Stimulated activated CD8-positive, alpha-beta memory T cell treated with anti-CD3 and anti-CD28 coated beads, Interleukin-15, amount 100 ng/mL, for 24 hours (primary cell): ENCODE measurements around the gene CARD11.
"Not testable (repeated sequence)": the region's sequence is repeated elsewhere in the genome, so short reads cannot be mapped to it uniquely, and the experiment has no call there.

Experiments used
- DNase-seq: peaks from one replicate; pipeline ENCODE4 v3.0.0-alpha.2; 2020; ENCODE audit warnings: low read depth

Gene CARD11

DNA sequence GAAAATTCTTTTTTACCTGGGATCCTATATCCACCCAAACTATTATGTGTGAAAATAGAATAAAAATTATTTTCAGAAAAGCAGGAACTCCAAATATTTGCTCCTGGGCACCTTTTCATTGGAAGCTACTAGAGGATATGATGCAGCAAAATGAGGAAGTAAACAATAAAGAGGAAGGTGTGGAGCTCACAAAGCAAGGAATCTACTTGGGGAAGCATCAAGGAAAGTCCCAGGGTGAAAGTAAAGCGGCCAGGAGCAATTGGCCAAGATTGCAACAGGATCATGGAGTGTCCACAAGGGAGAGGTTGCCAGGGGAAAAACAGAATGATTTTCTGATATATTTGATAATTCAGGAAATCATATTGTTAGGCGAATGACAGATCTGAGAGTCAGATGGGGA lies 80.8 kb downstream of the CARD11 start:
- no peak for DNase-seq

DNA sequence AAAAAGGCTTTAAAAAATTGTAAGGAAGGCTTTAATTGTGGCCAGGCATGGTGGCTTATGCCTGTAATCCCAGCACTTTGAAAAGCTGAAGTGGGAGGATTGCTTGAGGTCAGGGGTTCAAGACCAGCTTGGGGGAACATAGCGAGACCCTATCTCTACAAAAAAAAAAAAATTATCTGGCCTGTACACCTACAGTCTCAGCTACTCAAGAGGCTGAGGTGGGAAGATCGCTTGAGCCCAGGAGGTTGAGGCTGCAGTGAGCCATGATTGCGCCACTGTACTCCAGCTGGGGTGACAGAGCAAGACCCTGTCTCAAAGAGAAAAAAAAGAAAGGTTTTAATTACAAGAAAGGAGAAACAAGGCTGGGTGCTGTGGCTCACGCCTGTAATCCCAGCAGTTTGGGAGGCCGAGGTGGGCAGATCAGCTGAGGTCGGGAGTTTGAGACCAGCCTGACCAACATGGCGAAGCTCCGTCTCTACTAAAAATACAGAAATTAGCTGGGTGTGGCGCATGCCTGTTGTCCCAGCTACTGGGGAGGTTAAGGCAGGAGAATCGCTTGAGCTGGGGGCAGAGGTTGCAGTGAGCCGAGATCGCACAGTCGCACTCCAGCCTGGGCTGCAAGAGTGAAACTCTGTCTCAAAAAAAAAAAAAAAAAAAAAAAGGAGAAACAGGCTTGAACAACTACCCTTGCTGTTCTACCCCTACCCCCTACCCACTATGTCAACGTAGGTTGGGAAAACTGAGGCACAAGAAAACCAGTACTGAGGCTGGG lies 83.7 kb downstream of the CARD11 start:
- no peak for DNase-seq

DNA sequence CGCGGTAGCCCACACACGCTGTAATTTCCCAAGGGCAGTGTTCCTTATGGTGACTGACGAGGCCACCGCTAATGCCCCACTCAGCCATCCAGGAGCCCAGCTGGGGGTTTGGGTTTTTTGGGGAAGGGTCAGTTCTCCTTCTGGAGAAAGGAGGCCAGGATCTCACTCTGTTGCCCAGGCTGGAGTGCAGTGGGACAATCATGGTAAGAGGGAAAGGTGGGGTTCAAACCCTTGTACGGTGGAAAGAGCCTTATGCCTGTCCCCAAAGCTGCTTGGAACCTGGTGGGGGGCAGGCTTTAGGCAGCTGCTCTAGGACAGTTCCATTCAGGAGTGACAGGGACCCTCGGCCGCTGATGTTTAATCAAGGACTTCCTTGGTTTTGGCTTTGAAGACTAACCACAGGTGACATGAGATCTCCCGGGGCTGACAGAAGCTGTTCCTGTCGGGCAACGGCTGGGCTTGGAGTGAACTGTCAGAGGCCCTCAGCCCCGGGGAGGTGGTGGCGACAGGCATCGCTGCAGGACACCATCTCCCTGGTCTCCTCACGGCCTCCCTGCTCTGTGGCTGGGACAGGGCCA lies 84.5 kb downstream of the CARD11 start:
- DNase-seq = no peak

DNA sequence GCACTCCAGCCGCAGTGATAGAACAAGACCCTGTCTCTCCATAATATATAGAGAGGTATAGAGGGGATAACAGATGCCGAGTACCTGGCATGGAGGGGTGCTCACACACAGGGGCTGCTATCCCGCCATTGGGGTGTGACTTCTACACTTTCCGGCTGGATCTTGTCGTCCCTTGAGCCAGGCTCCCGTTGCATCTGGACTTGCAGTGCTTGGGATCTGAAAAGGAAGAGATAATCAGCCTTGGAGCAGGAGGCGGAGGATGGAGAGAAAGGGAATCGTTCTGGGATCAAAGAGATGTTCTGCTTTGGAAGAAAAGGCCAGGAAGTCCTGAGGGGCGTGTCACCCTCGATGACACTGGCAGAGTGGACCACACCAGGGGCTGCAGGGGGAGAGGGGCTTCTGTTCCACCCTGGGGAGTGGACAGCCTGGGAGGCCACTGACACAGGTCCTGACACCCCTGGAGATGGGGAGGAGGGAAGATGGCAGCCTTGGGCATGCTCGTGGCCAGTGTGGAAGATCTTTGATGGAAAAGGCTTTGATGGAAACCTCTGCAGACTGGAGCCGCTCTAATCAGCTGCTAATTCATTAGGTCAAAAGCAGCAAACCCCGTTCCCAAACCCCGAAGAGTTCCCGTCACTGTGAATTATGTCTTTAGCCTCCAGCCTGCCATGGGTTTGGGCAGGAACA lies 85.1 kb downstream of the CARD11 start:
- no peak for DNase-seq

DNA sequence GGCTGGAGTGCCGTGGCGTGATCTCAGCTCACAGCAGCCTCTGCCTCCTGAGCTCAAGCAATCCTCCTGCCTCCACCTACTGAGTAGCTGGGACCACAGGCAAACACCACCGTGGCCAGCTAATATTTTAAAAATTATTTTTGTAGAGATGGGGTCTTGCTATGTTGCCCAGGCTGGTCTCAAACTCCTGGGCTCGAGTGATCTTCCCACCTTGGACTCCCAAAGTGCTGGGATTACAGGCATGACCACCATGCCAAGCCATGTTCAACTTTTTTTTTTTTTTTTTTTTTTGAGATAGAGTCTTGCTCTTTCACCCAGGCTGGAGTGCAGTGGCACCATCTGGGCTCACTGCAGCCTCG lies 86.3 kb downstream of the CARD11 start:
- DNase-seq = not testable (repeated sequence)

DNA sequence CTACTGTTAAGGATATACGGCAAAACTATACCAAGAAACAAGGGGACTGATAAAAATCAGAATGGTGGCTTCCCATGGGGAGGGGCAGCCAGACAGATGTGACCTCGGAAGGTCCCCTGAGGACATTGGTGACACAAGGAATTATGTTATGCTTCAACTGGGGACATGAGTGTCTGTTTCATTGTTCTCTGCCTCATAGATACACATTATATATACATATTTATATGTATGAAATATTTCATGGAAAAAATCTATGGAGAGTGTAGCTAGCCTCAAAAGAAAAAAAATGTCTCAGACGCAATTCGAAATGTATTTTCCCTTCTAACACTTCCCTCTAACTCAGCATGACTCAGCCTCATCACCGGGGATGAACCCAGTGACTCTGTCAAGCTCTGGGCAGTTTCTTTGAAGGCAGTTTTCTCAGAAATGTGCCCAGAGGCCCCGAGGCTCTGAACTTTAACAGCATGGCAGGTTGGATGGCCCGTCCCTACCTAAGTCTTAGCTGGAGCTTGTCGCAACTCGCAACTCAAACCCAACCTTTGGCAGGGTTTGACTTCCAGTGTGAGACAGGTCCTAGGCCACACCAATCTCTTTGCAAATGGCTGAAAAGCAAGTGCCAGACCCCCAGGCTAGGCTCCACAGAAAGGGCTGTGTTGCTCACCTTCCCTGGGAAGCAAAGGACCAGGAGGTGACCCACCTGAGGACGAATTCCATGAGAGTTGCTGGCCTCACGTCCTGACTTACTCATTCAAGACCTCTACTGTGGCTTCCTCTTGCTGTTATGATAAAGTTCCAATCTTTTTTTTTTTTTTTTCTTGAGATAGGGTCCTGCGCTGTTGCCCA lies 86.9 kb downstream of the CARD11 start:
- DNase-seq = no peak

DNA sequence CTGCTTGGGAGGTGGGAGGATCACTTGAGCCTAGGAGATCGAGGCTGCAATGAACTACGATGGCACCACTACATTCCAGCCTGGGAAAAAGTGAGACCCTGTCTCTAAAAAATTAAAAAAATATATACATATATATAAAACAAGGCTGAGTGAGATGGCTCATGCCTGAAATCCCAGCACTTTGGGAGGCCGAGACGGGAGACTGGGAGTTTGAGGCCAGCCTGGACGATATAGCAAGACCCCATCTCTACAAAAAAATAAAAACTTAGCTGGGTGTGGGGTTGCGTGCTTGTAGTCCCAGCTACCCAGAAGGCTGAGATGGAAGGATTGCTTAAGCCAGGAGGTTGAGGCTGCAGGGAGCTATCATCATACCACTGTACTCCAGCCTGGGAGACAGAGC lies 87.6 kb downstream of the CARD11 start:
- DNase-seq = no peak

DNA sequence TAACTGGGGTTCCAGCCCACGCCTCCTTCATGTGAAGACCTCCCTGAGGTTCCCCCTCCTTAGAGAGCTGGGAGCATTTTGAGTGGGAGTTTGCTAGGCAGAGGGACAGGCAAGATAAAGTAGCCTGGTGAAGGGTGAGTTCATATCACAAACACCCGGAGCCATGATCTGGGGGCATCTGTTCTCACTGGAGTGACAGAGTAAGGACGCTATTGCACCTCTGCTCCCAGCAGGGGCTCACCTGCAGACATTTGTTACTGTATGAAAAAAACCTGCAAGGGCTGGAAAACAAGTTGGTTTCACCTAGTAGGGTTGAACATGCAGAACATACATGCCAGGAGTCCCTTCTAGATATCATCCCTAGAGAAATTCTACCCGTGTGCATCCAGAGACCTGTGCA lies 88.4 kb downstream of the CARD11 start:
- no peak for DNase-seq

DNA sequence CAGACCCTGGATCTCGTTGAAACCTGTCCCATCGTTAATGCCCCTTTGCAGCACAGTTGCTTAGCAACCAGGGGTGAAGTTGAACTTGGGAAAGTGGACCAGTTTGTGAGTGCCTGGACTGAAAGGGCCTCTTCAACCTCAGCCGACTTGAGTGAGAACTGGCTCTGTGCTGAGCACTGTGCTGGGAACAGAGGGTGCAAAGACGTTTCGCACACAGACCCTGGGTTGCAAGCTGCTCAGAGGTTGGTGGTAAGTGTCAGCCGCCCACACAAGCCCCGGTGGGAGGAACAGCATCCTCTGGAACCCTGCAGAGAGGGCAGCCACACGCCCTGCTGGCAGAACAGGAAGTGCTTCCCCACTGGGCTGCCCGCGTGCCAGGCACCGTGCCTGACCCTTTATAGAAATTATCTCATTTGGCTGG lies 89.2 kb downstream of the CARD11 start:
- no peak for DNase-seq

DNA sequence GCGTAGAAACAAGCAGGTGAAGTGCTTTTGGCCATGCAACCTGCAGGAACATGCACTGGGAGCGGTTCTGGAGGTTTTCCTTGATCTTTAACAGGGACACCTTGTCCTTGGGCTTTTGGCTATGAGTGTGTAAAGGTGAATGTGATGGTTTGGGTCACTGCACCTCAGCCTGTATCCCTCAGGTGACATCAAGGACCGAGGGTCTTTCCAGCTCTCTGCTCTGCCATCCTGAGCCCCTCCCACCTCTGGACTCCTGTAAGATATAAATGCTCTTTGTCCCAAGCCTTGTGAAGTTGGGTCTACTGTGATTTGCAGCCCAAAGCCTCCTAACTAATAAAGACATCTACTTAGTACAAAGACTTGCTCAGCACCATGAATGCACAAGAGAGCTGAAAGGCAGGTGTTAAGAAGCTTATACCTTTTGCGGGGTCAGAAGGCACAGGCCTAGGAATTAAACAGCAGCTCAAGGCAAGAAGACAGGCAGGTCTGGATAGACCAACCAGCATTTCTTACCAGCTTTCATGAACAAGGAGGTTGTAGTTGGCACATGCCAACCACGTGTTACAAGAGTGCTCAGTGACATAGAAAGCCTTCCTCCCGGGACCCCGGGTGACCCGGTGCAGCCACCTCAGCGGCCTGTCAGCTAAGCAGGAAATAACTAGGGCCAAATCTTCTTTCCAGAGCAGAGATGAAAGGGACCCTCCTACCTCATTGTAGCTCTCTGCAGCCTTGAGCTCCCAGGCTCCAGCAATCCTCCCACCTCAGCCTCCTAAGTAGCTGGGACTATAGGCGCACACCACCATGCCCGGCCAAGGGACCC lies 89.9 kb downstream of the CARD11 start:
- no peak for DNase-seq

DNA sequence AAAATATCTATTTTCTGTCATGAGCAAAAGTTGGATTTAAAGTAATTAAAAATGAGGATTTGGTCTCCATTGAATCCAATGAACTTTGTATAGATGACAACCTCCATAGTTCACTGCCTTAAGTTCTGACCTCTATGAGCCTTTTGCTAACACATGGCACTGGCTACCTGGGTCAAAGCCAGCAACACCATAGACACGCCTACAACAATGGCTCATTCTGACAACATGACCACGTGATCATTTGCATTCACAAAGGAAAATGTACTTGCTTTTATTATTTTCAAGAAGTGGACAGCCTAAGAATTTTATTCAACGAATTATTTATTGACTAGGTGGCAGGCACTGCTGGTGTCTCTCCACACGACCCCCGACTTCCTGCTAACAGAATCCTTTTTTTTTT lies 90.6 kb downstream of the CARD11 start:
- no peak for DNase-seq

DNA sequence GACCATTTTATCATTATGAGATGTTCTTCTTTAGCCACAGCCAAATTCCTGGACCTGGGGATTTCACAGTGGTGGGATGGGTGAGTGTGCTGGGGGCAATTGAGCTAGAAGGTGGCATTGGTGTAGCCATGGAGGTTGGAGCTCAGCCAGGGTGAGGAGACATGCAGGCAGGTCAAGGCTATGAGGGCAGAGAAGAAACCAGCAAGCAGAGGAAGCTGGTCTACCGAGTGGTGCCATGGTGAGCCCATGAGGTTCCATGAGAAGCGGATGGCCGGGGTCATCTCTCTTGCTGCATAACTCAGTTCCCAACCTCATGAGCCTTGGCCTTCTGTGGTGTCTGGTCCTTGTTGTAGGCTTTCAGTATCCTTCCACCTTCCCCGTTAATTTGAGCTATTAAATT lies 91.4 kb downstream of the CARD11 start:
- DNase-seq = no peak

DNA sequence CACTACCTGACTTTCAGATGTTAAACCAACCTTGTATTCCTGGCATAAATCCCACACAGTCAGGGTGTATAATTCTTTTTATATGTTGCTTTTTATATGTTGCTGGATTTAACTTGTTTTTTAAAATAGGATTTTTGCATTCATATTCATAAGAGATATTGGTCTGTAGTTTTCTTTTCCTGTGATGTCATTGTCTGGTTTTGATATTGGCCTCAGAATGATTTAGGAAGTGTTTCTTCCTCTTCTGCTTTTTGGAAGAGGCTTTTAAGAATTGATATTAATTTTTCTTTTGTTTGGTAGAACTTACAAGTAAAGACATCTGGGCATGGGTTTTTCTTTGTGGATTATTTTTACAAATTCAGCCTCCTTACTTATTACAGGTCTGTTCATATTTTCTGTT lies 93.1 kb downstream of the CARD11 start:
- no peak for DNase-seq

DNA sequence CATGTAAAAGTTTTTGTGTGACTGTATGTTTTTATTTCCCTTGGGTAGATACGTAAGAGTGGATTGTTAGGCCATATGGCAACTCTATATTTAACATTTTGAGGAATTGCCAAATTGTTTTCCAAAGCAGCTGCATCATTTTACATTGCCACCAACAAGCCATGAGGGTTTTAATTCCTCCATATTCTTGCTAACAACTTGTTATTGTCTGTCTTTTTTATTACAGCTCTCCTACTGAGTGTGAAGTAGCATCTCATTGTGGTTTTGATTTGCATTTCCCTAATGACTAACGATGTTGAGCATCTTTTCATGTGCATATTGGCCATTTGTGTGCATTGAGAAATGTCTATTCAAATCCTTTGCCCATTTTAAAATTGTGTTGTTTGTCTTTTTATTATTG lies 94.9 kb downstream of the CARD11 start:
- DNase-seq = no peak

DNA sequence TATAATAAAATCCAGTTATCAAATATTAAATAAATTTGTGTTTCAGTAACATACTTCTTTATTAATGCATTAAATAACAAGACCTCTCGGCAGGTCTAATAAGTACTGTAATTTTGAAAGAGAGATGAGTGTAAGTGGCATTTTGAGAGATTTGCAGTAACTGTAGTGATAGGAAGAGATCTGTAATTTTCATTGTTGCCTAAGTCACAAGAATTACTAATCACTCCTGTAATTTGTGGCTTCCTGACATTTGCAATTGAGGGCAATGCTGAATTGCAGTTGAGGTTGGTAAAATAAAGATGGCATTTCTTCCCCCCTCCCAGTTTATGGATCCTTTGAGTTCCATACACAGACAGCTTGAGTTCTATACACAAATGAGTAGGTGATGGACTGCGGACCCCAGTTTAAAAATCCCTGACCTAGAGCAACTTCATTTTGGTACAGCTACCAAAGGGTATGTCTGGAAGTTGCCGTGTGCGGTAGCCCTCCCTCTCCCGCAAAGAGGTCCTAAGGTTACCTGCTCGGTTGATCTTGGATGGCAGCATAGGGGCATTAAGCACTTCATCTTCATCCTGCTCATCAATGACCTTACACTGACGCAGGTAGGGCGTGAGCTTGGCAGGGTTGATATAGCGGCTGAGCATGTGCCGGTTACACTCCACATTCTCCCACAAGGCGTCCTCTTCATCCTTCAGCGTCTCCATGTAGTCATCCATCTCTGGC lies 96.4 kb downstream of the CARD11 start:
- DNase-seq = no peak

DNA sequence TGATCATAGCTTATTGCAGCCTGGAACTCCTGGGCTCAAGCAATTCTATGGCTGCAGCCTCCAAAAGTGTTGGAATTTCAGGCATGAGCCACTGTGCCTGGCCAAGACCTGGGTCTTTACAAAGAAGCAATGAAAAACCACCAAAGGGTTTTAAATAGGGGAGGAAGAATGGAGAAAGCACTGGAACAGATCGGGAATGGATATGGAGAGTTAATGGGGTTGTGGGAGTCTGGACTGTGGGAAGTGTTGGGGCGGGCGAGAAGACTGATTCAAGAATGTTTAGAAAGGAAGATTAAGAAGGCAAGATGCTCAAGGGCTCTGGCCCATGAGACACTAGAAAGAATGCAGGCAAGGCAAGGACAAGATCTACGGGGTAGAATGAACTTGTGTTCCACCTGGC lies 98.5 kb downstream of the CARD11 start:
- no peak for DNase-seq

DNA sequence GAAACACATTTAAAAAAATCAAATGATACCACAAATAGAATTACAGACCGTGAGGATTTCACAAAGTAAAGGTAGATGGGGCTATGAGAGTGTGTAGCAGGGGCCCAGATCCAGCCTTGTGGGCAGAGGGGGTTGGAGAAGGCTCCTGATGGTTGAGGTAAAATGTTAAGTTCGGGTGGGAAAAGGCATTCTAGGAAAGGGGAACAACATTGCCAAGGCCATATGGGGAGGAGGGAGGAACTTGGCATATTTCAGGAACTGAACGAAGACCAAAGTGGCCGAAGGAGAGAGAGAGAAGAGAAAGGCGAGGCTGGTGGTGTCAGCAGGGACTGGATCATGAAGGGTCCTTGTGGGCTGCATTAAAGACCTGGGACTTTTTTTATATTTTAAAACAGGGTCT lies 98.9 kb downstream of the CARD11 start:
- DNase-seq = no peak

DNA sequence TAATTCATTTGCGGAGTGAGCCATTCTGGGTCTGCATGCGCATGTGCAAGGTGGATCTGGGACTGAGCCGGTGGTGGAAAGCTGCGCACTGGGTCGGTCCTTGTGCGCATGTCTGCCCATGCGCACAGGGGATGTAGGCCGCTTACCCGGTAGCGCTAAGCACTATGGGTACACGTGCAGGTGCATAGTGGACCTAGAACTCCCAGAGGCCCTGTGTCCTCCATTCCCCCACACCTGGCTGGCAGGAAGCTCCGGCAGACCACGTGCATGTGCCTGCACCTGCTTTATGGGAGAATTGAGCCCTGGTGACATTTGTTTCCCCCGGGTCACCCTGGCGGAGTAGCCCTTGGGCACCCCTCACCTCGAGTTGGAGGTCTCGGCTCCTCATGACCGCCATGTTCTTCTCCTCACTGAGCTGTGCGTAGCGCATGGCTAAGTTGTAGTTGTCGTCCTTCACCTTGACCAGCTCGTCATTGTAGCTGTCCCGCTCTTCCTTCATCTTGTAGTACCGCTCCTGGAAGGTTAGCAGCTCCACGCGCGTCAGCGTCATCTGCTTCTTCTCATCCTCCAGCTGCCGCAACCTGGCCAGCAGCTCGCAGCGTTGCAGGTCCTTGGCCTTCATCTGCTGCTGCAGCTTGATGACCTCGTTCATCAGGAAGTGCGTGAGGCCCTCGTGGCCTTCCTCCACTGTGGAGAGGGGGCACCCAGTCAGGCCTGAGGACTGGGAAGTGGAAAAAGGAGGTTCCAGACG lies 99.6 kb downstream of the CARD11 start:
- no peak for DNase-seq

DNA sequence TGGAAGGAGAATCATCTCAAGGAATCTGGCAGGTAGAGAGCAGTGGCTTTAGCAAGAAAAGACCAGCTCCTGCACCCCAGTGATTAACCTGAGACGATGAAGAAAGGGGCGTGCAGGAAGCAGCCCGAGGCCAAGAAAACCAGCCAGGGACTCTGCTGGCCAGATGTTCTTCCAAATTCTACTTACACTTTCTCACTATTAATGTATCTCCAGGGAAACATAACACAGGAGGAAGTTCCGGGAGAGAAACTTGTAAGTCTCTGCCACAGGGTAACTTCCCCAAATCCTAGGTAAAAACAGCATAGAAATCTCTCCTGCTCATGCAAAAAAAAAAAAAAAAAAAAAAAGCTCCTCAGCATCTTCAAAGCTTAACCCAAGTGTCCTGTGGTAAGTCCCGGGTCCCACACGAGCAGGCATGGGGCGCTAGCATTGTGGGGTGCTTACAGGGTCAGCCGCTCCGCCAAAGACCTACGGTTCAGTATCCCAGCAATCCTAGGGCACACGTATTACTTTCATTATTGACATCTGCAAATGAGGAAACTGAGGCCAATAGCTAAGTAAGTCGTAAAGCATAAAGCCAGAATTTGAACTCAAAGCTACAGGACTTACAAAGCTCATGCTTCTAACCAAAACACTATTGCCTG lies 102.3 kb downstream of the CARD11 start:
- no peak for DNase-seq

DNA sequence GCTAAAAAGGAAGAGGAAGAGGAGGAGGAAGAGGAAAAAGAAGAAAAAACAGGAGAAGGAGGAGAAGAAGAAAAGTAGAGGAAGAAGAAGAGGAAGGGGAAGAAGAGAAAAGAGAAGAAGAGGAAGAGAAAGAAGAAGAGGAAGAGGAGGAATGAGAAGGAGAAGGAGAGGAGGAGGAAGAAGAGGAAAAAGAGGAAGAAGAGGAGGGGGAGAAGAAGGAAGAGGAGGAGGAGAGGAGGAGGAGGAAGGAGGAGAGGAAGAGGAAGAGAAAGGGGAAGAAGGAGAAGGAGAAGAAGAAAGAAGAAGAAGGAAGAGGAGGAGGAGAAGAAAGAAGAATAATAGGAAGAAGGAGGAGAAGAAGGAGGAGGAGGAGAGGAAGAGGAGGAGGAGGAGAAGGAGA lies 103.2 kb downstream of the CARD11 start:
- DNase-seq = no peak
